Measurements from ENCODE around the gene SMOC2.

DNA sequence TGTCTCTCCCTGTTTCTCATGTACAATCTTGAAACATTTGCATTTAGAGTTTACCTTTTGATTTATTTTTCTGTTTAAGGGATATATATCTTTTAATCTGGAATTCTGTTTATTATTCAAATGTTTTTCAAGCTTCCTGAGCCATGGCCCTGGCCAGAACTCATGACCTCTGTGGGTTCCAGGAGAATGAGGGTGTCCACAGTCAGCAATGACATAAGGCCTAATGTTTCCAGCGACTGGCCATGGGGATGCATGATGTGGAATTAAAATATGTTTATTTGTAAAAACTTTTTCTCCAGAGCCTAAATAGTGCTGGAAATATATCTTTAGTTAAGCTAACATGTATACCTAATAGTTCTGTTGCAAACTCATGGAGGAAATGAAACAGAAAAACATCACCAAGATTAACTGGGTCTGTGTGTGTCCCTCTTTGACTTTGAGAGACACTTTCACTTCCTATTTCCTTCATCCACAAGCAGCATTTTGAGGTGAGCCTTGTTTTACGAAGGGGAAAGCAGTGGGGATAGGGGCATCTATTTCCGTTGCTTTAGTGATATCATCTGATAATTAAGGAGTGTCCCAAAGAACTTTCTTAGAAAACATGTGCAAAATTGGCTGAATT lies 87.6 kb downstream of the SMOC2 start:
- TF ChIP-seq POLR2AphosphoS5 (IDR thresholded peaks at IDR 0.05), result no peak
- no peak for TF ChIP-seq EP300 (conservative IDR thresholded peaks at IDR 0.05; ENCODE audit: poor library complexity, severe bottlenecking)
- TF ChIP-seq, protein P1, sequence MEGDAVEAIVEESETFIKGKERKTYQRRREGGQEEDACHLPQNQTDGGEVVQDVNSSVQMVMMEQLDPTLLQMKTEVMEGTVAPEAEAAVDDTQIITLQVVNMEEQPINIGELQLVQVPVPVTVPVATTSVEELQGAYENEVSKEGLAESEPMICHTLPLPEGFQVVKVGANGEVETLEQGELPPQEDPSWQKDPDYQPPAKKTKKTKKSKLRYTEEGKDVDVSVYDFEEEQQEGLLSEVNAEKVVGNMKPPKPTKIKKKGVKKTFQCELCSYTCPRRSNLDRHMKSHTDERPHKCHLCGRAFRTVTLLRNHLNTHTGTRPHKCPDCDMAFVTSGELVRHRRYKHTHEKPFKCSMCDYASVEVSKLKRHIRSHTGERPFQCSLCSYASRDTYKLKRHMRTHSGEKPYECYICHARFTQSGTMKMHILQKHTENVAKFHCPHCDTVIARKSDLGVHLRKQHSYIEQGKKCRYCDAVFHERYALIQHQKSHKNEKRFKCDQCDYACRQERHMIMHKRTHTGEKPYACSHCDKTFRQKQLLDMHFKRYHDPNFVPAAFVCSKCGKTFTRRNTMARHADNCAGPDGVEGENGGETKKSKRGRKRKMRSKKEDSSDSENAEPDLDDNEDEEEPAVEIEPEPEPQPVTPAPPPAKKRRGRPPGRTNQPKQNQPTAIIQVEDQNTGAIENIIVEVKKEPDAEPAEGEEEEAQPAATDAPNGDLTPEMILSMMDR (IDR thresholded peaks at IDR 0.05; ENCODE audit: poor library complexity, severe bottlenecking), result no peak
- TF ChIP-seq EZH2 (IDR thresholded peaks at IDR 0.05; ENCODE audit: borderline replicate concordance, insufficient read depth, low read length, poor library complexity, severe bottlenecking), result no peak
- TF ChIP-seq RAD21 (conservative IDR thresholded peaks at IDR 0.05), result no peak
- TF ChIP-seq SMC3 (conservative IDR thresholded peaks at IDR 0.05; ENCODE audit: poor library complexity), result no peak
- TF ChIP-seq, protein P2, sequence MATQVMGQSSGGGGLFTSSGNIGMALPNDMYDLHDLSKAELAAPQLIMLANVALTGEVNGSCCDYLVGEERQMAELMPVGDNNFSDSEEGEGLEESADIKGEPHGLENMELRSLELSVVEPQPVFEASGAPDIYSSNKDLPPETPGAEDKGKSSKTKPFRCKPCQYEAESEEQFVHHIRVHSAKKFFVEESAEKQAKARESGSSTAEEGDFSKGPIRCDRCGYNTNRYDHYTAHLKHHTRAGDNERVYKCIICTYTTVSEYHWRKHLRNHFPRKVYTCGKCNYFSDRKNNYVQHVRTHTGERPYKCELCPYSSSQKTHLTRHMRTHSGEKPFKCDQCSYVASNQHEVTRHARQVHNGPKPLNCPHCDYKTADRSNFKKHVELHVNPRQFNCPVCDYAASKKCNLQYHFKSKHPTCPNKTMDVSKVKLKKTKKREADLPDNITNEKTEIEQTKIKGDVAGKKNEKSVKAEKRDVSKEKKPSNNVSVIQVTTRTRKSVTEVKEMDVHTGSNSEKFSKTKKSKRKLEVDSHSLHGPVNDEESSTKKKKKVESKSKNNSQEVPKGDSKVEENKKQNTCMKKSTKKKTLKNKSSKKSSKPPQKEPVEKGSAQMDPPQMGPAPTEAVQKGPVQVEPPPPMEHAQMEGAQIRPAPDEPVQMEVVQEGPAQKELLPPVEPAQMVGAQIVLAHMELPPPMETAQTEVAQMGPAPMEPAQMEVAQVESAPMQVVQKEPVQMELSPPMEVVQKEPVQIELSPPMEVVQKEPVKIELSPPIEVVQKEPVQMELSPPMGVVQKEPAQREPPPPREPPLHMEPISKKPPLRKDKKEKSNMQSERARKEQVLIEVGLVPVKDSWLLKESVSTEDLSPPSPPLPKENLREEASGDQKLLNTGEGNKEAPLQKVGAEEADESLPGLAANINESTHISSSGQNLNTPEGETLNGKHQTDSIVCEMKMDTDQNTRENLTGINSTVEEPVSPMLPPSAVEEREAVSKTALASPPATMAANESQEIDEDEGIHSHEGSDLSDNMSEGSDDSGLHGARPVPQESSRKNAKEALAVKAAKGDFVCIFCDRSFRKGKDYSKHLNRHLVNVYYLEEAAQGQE (IDR thresholded peaks at IDR 0.05; ENCODE audit: borderline replicate concordance), result no peak
- no peak for TF ChIP-seq MXI1 (conservative IDR thresholded peaks at IDR 0.05; ENCODE audit: poor library complexity, severe bottlenecking)
